HuH-7.5 (cell line): ENCODE measurements around the gene PTPRS.
"Not testable (repeated sequence)": the region's sequence is repeated elsewhere in the genome, so short reads cannot be mapped to it uniquely, and the experiment has no call there.

Experiments
- DNase-seq: peaks from one replicate; pipeline ENCODE4 v3.0.0; 2011; ENCODE audit warnings: low spot score

The PTPRS gene

DNA sequence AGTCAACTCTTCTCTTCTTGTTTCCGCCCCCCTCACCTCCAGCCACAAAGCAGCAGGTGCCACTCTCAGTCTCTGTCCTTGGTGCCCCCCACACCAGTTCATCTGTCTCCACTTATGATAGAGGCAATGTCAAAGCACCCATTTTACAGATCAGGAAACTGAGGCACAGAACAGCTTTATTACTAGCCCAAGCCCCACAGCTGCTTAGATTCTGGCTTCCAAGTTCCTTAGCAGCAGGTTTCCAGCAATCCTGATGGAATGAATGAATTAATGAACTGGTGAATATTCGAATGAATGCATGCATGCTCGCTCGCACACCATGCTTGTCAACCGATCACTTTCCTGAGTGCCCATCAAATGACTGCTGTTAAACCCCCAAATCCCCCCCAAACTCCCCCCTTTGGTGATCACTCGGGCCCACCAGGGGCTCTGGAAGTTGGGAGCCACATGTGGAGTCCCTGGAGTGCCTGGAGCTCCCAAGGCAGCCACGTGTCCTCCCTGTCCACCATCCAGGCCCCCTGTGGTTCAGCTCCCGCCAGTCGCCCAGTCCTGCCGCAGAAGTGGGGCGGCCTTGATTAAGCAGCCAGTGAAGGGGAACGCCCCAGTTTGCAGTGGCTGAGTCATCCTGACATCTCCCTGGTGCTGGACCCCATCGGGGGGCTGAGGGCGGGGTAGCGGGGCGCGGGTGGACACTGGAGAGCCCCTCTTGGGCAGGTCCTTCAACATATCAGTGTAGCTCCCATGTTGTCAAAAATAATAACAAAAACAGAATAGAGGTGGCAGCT is 6.8 kb downstream of the PTPRS start:
- no peak for DNase-seq

DNA sequence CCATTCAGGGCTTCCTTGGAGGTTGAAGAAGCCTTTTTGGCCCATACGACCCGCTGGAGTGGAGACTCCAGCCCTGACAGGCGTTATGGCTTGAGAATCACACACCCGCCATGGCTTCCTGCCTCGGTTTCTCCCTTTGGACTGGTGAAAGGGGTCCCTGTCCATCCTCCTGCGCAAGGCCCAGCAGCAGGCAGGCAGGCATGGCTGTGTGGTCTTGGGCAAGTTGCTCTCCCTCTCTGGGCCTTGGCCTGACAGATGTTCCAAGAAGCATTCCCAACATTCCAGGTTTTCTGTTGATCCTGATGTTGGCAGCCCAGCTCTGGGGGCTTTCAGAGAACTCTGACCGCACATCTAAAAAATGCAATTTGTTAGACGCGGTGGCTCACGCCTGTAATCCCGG is 8.1 kb downstream of the PTPRS start:
- DNase-seq: no peak

- DNase-seq: no peak
Observed at GRCh38 chr19:5331790-5332189, 8.8 kb downstream of the PTPRS start.

- DNase-seq: no peak
Observed at GRCh38 chr19:5330307-5330720, 10.3 kb downstream of the PTPRS start.

- no peak for DNase-seq
Observed at GRCh38 chr19:5329141-5329540, 11.5 kb downstream of the PTPRS start.

DNA sequence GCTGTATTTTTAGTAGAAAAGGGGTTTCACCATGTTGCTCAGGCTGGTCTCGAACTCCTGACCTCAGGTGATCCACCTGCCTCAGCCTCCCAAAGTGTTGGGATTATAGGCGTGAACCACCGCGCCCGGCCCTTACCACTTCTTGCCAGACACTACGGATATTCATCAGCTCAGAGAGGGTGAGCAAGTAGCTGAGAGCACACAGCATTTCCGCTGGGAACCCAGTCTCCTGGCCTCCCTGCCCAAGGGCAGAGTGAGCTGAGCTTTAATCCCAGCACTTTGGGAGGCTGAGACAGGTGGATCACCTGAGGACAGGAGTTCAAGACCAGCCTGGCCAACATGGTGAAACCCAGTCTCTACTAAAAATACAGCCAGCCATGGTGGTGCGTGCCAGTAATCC is 12.2 kb downstream of the PTPRS start:
- not testable (repeated sequence) for DNase-seq

DNA sequence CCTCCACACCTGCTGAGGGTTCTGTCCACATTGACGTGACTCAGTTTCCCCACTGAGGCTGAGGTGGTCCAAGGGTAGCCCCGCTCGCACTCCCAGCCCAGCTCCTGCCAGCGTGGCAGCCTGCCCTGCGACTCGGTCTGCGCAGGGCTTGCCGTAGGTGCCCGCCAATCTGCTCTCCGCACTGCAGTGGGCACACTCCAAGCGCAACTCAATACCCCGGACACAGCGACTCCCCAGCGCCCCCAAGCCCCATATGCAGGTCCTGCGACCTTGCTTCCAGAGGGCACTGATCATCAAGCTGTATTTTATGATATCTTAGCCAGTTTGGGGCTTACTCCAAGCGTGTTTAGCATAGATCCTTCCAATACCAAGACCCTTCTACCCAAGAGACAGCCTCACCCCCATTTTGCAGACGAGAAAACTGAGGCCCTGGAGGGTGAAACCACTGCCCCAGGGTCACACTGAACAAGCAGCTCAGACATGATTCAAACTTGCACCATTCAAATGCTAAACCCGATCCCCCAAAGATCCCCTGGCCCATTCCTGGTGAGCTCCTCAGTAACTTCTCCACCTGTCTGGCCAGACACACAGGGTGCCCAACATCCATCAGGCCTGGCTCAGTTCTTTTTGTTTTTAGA is 13.5 kb downstream of the PTPRS start:
- no peak for DNase-seq

DNA sequence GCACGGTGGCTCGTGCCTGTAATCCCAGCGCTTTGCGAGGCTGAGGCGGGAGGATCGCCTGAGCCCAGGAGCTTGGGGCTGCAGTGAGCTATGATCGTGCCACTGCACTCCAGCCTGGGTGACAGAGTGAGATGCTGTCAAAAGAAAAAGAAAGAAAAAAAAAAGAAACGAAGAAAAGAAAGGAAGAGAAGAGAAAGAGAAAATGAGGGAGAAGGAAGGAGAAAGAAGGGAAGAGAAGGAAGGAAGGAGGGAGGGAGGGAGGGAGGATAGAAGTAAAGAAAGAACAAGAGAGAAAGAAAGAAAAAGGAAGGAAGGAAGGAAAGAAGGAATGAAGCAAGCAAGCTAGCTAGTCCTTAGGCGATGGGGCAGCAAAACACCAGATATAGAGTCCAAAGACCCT is 14.1 kb downstream of the PTPRS start:
- no peak for DNase-seq

DNA sequence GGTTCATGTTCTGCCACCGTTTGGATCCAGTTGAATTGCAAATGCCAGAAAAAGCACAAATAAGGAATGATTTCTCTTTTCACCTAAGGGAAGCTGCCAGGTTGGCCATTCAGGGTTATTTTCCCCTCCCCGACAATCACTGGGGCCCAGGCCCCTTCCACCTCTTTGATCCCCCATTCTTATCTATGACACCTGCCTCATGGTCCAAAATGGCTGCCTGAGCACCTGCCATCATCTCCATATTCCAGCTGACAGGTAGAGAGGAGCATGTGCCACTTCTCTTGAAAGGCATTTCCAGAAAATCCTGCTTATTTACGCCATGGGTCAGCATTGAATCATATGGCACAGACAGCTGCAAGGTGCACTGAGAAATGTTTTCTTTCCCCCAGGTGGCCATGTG is 15.7 kb downstream of the PTPRS start:
- DNase-seq: no peak

- DNase-seq: no peak
Observed at GRCh38 chr19:5323475-5323811, 17.2 kb downstream of the PTPRS start.

- DNase-seq: no peak
Observed at GRCh38 chr19:5321851-5322681, 18.5 kb downstream of the PTPRS start.

GRCh38 chr19:5321066-5321642 is 19.5 kb downstream of the PTPRS start:
- no peak for DNase-seq

DNA sequence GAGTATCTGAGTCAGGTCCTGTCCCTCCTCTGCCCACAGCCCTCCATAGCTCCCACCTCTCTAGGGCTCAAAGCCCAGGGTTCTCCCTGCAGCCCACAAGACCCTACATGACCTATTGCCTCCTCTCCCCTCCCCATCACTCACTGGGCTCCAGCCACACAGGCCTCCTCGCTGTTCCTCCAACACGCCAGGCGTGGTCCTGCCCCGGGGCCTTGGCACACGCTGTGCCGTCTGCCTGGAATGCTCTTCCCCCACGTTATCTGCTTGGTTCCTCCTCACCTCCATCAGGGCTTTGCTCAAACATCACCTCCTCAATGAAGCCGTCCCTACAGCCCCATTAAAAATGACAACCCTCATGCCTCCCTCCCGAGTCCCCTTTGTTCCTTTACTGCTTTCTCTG is 21.1 kb downstream of the PTPRS start:
- DNase-seq: no peak

- DNase-seq: no peak
Observed at GRCh38 chr19:5318306-5318705, 22.3 kb downstream of the PTPRS start.

- no peak for DNase-seq
Observed at GRCh38 chr19:5317321-5317720, 23.3 kb downstream of the PTPRS start.

DNA sequence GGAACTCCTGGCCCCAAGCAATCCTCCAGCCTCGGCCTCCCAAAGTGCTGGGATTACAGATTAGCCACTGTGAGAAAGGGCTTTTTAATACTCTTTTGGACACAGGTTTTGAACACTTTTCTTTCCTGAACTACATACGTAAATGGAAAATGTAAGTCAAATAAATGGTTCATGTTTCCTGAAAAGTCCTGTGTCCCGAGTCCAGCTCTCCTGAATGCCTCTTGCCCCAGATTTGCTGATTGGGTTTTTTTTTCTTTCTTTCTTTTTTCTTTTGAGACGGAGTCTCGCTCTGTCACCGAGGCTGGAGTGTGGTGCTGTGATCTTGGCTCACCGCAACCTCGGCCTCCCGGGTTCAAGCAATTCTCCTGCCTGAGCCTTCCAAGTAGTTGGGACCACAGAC is 24.5 kb downstream of the PTPRS start:
- no peak for DNase-seq

GRCh38 chr19:5314907-5315298 is 25.7 kb downstream of the PTPRS start:
- no peak for DNase-seq

DNA sequence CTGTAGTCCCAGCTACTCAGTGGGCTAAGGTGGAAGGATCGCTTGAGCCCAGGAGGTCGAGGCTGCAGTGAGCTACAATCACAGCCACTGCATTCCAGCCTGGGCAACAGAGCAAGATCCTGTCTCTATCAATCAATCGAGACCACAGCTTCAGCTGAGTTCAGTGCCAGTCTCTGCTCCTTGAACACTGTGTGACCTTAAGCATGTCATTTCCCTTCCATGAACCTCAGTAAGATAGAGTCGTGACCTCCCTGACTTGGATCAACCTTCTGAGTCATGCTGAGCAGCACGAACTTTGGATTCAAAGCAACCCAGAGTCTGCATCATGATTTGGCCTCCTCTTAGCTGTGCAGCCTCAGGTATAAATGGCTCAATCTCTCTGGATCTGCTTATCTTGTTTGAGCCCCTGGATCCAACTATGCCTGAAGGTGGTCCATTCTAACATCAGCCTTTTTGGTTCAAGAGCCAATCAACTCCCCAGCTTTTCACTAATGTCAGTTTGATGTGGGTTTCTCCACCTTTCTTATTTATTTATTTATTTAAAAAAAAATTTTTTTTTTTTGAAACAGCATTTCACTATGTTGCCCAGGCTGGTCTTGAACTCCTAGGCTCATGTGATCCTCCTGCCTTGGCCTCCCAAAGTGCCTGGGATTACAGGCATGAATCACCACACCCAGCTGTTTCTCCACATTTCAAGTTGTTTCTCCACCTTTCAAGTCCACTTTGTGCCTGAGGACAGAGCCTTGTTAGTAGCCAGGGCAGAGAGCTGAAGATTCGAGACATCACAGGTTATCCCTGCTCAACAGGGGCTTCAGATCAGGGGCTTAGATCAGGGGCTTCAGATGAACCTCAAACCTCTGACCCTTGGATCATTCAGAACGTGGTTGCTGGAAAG is 26.4 kb downstream of the PTPRS start:
- no peak for DNase-seq

GRCh38 chr19:5313307-5313706 is 27.3 kb downstream of the PTPRS start:
- DNase-seq: no peak

GRCh38 chr19:5312058-5312457 is 28.6 kb downstream of the PTPRS start:
- no peak for DNase-seq

GRCh38 chr19:5309438-5310204 is 31.0 kb downstream of the PTPRS start:
- DNase-seq: no peak
